SK-N-SH (cell line): ENCODE results near the gene COL26A1. TPM values are rescaled to one million over a fixed set of nuclear protein-coding genes. Genes with fewer than 3 reads are reported as not detected.
A peak's percentile ranks its signal among the peaks of the same experiment; 100 is the strongest.

ENCODE experiments used
- CTCF ChIA-PET: fragments of 300-600, 350-600 bp; formaldehyde crosslinking; extraction: SDS; loops from one replicate; lab custom pipeline; 2021; lab: Yijun Ruan, JAX
- POLR2A ChIA-PET: fragments of 350-600 bp; sonication (Branson Sonifier 250); formaldehyde crosslinking; extraction: SDS; loops from one replicate; lab custom pipeline; 2020; ENCODE audit warnings: antibody characterized with exemption, inconsistent platforms; lab: Yijun Ruan, JAX
- DNase-seq: peaks from one replicate; pipeline ENCODE4 v3.0.0; 2012
- H2AFZ ChIP-seq: fragments of 200-600 bp; sonication (generic); 2 replicates; pipeline ENCODE4 v1.8.1; 2016; ENCODE audit warnings: antibody characterized with exemption, mild to moderate bottlenecking, low read depth
- H3F3A ChIP-seq: fragments of 200-600 bp; sonication (generic); replicated peaks from 2 replicates; pipeline ENCODE3; 2016; ENCODE audit warnings: antibody characterized with exemption, mild to moderate bottlenecking; ENCODE audit not compliant: insufficient read depth
- H3K27ac ChIP-seq, 2 experiments: fragments of 200-500 bp in 1 of 2; fragments of 200-600 bp in 1 of 2; sonication (Bioruptor generic) in 1 of 2; sonication (generic), shearing (Covaris generic) in 1 of 2; 2 replicates each; pipeline versions ENCODE4 v1.5.1 to v1.6.1; 2014 to 2016; ENCODE audit warnings: low read depth in 2 of 2, inconsistent platforms in 1 of 2, low read length in 1 of 2, mild to moderate bottlenecking in 1 of 2, mixed read lengths in 1 of 2
- H3K27me3 ChIP-seq: fragments of 200-600 bp; sonication (generic), shearing (Covaris generic); 2 replicates; pipeline ENCODE4 v1.6.1; 2016; ENCODE audit warnings: mixed run types; ENCODE audit not compliant: insufficient read depth
- H3K36me3 ChIP-seq, 2 experiments: fragments of 200-500 bp in 1 of 2; fragments of 200-600 bp in 1 of 2; sonication (Bioruptor generic) in 1 of 2; sonication (generic) in 1 of 2; replicated peaks in 1 of 2; 2 replicates each; pipeline versions ENCODE3 to v1.5.1; 2014 to 2016; ENCODE audit warnings: low read length in 1 of 2, mild to moderate bottlenecking in 1 of 2; ENCODE audit not compliant: insufficient read depth in 2 of 2, control insufficient read depth in 1 of 2
- H3K4me1 ChIP-seq, 2 experiments: fragments of 200-500 bp in 1 of 2; fragments of 200-600 bp in 1 of 2; sonication (Bioruptor generic) in 1 of 2; sonication (generic), shearing (Covaris generic) in 1 of 2; 2 replicates each; pipeline versions ENCODE4 v1.5.1 to v1.6.1; 2014 to 2016; ENCODE audit warnings: low read depth in 1 of 2, low read length in 1 of 2, mixed run types in 1 of 2; ENCODE audit not compliant: insufficient read depth in 2 of 2, control insufficient read depth in 1 of 2
- H3K4me2 ChIP-seq: fragments of 200-600 bp; sonication (generic), shearing (Covaris generic); 2 replicates; pipeline ENCODE4 v1.6.1; 2017; ENCODE audit warnings: mixed run types
- H3K4me3 ChIP-seq, 2 experiments: fragments of 200-500 bp in 1 of 2; fragments of 200-600 bp in 1 of 2; sonication (Bioruptor generic) in 1 of 2; sonication (generic), shearing (Covaris generic) in 1 of 2; 2 replicates each; pipeline versions ENCODE4 v1.5.1 to v1.8.1; 2014 to 2016; ENCODE audit warnings: low read depth in 2 of 2, inconsistent platforms in 1 of 2, low read length in 1 of 2, mild to moderate bottlenecking in 1 of 2, mixed read lengths in 1 of 2, moderate library complexity in 1 of 2
- H3K79me2 ChIP-seq: fragments of 200-600 bp; sonication (generic); 2 replicates; pipeline ENCODE4 v1.8.1; 2017; ENCODE audit warnings: mild to moderate bottlenecking; ENCODE audit not compliant: insufficient read depth
- H3K9ac ChIP-seq: fragments of 200-600 bp; sonication (generic); 2 replicates; pipeline ENCODE4 v1.6.1; 2017; ENCODE audit warnings: mixed run types
- H3K9me2 ChIP-seq: fragments of 200-600 bp; sonication (generic); 2 replicates; pipeline ENCODE4 v1.6.1; 2017; ENCODE audit warnings: mixed run types
- H3K9me3 ChIP-seq: fragments of 200-600 bp; sonication (generic); 2 replicates; pipeline ENCODE4 v1.6.1; 2017; ENCODE audit warnings: mixed run types, mild to moderate bottlenecking, moderate library complexity
- H4K20me1 ChIP-seq: fragments of 200-600 bp; sonication (generic); 2 replicates; pipeline ENCODE4 v1.6.1; 2017; ENCODE audit warnings: mild to moderate bottlenecking, mixed run types; ENCODE audit not compliant: insufficient read depth
- CHD2 ChIP-seq: fragments of 150-350 bp; IDR thresholded peaks from 2 replicates; pipeline ENCODE4 v1.6.1; 2018; ENCODE audit warnings: low read length; ENCODE audit not compliant: partially characterized antibody
- CTCF ChIP-seq: fragments of 200-600 bp; sonication (generic); IDR thresholded peaks from 2 replicates; pipeline ENCODE4 v1.6.1; 2017; ENCODE audit warnings: antibody characterized with exemption, mild to moderate bottlenecking, moderate library complexity
- EP300 ChIP-seq, 2 experiments: IDR thresholded peaks; 2 replicates each; pipeline versions ENCODE4 v1.4.0 to v1.6.1; 2012; ENCODE audit warnings: borderline replicate concordance in 1 of 2, low read depth in 1 of 2, low read length in 1 of 2
- EZH2phosphoT487 ChIP-seq: fragments of 200-600 bp; sonication (generic); IDR thresholded peaks from 2 replicates; pipeline ENCODE4 v1.6.1; 2017; ENCODE audit warnings: low read depth, mixed run types, mild to moderate bottlenecking, antibody characterized with exemption, moderate library complexity, borderline replicate concordance
- FOXM1 ChIP-seq: IDR thresholded peaks from 2 replicates; pipeline ENCODE4 v1.4.0; 2012; ENCODE audit warnings: low read depth, mild to moderate bottlenecking
- GABPA ChIP-seq: IDR thresholded peaks from 2 replicates; pipeline ENCODE4 v1.4.0; 2012; ENCODE audit warnings: low read depth, mild to moderate bottlenecking
- GATA2 ChIP-seq: sonication (generic); formaldehyde crosslinking; IDR thresholded peaks from 2 replicates; pipeline ENCODE4 v1.5.0; 2020; ENCODE audit warnings: mild to moderate bottlenecking, missing genetic modification reagents
- MXI1 ChIP-seq: IDR thresholded peaks from 2 replicates; pipeline ENCODE4 v1.6.1; 2012; ENCODE audit warnings: mild to moderate bottlenecking, low read depth, low read length, improper control_type of control experiment
- NFIC ChIP-seq: IDR thresholded peaks from 2 replicates; pipeline ENCODE4 v1.4.0; 2012; ENCODE audit warnings: borderline replicate concordance
- RAD21 ChIP-seq: IDR thresholded peaks from 2 replicates; pipeline ENCODE4 v1.6.1; 2012; ENCODE audit warnings: mild to moderate bottlenecking, low read length
- RCOR1 ChIP-seq: fragments of 150-350 bp; IDR thresholded peaks from 2 replicates; pipeline ENCODE4 v1.6.1; 2017; ENCODE audit warnings: antibody characterized with exemption, low read length
- SMC3 ChIP-seq: IDR thresholded peaks from 2 replicates; pipeline ENCODE4 v1.6.1; 2012; ENCODE audit warnings: low read depth, low read length, improper control_type of control experiment
- TAF1 ChIP-seq: IDR thresholded peaks from 2 replicates; pipeline ENCODE4 v1.6.1; 2012; ENCODE audit warnings: low read depth, mild to moderate bottlenecking, low read length, moderate library complexity, borderline replicate concordance
- TEAD4 ChIP-seq: IDR thresholded peaks from 2 replicates; pipeline ENCODE4 v1.4.0; 2012; ENCODE audit warnings: mild to moderate bottlenecking, borderline replicate concordance; ENCODE audit not compliant: insufficient read depth
- YY1 ChIP-seq: IDR thresholded peaks from 2 replicates; pipeline ENCODE4 v1.4.0; 2012; ENCODE audit warnings: low read depth, mild to moderate bottlenecking
- WGBS: methylation state at CpG from one replicate; pipeline ENCODE4 v1.1.6; 2017; ENCODE audit warnings: low lambda C conversion rate; 5-methylcytosine and 5-hydroxymethylcytosine counted together
- polyA plus RNA-seq, 3 experiments: library from polyadenylated mRNA; depleted of rRNA; stranded (reverse); fragments of >200 nt; gene quantifications; 2 replicates each; pipeline ENCODE4 v1.2.3, GENCODE V29; 2012
- TF ChIP-seq, protein P1 (sequence below): IDR thresholded peaks from 2 replicates; pipeline ENCODE4 v1.4.0; 2012; ENCODE audit warnings: low read depth, borderline replicate concordance
- TF ChIP-seq, protein P2 (sequence below): IDR thresholded peaks from 2 replicates; pipeline ENCODE4 v1.4.0; 2012; ENCODE audit warnings: low read depth
- TF ChIP-seq, protein P3 (sequence below): IDR thresholded peaks from 2 replicates; pipeline ENCODE4 v1.4.0; 2012; ENCODE audit warnings: low read depth, borderline replicate concordance

Gene COL26A1
- polyA plus RNA-seq, 1 of the 3 experiments (the other 2 are of a cell fraction): 0.05 TPM

DNA sequence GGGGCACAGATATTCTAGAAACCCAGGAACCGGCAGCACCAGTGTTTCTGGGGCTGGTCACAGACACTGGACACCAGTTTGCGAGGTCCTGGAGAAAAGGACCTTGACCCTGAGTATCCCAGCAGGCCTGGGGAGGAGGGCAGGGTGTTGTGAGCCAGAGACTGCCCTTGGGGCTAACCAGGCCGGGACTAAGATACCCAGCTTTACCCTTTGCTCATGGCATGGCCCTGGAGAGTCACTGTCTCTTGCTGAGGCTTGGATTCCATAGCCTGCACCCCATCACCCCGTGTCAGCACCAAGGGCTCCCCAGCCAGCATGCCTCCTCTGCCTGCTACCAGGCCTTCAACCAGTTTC lies 124.4 kb downstream of the COL26A1 start:
- CTCF ChIA-PET: interaction anchor here (1.0 to 3.1 kb wide), 7 partner anchors 19 to 204 kb away, joined by 3 to 14 read pairs (median 4); no protein-coding TSS in a partner anchor

DNA sequence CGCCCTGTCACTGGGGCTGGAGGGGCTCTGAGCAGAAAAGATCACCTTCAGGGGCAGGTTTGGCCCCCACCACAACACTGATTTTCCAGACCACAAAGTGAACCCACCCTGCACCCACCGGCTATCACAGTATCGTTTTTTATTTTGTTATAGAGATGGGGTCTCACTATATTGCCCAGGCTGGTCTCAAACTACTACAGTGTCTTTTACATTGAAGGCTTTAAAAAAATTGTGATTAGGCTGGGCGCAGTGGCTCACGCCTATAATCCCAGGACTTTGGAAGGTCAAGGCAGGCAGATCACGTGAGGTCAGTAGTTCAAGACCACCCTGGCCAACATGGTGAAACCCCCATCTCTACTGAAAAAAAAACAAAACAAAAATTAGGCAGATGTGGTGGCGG lies 125.1 kb downstream of the COL26A1 start:
- no peak for DNase-seq
- peaks cover 3 to 28% of the 10 kb centered on the region in 2 experiments; a peak in 1 of 4 replicates for H3K4me1 ChIP-seq
- H3K79me2 ChIP-seq: no peaks in the 10 kb centered on the region
- H4K20me1 ChIP-seq: no peaks in the 10 kb centered on the region
- TF ChIP-seq, protein P1, sequence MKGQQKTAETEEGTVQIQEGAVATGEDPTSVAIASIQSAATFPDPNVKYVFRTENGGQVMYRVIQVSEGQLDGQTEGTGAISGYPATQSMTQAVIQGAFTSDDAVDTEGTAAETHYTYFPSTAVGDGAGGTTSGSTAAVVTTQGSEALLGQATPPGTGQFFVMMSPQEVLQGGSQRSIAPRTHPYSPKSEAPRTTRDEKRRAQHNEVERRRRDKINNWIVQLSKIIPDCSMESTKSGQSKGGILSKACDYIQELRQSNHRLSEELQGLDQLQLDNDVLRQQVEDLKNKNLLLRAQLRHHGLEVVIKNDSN: no peak
- TF ChIP-seq TEAD4: no peak
- no peak for TF ChIP-seq RCOR1
- no peak for TF ChIP-seq GABPA
- no peak for TF ChIP-seq EP300 (IDR thresholded peaks at IDR 0.05; ENCODE audit: borderline replicate concordance in 1 of 2, low read depth in 1 of 2, low read length in 1 of 2)
- no peak for TF ChIP-seq YY1
- TF ChIP-seq EZH2phosphoT487: no peak
- TF ChIP-seq CTCF: no peak
- TF ChIP-seq RAD21: no peak
- TF ChIP-seq MXI1: no peak
- no peak for TF ChIP-seq SMC3
- no peak for TF ChIP-seq FOXM1
- no peak for TF ChIP-seq TAF1
- TF ChIP-seq, protein P2, sequence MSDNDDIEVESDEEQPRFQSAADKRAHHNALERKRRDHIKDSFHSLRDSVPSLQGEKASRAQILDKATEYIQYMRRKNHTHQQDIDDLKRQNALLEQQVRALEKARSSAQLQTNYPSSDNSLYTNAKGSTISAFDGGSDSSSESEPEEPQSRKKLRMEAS: no peak
- no peak for TF ChIP-seq GATA2 (CRISPR knock-in tag)
- TF ChIP-seq, protein P3, sequence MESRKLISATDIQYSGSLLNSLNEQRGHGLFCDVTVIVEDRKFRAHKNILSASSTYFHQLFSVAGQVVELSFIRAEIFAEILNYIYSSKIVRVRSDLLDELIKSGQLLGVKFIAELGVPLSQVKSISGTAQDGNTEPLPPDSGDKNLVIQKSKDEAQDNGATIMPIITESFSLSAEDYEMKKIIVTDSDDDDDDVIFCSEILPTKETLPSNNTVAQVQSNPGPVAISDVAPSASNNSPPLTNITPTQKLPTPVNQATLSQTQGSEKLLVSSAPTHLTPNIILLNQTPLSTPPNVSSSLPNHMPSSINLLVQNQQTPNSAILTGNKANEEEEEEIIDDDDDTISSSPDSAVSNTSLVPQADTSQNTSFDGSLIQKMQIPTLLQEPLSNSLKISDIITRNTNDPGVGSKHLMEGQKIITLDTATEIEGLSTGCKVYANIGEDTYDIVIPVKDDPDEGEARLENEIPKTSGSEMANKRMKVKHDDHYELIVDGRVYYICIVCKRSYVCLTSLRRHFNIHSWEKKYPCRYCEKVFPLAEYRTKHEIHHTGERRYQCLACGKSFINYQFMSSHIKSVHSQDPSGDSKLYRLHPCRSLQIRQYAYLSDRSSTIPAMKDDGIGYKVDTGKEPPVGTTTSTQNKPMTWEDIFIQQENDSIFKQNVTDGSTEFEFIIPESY: no peak
- TF ChIP-seq CHD2: no peak
- no peak overlapping the region for H2AFZ ChIP-seq
- H3K36me3 ChIP-seq: no peaks in the 10 kb centered on the region
- H3K9me3 ChIP-seq: no peaks in the 10 kb centered on the region
- no peak overlapping the region for H3K9ac ChIP-seq
- no peak overlapping the region for H3K4me2 ChIP-seq
- no peaks in the 10 kb centered on the region for H3K27me3 ChIP-seq
- WGBS: 85% methylated on average over 7 of the region's 7 CpGs
- H3K4me3 ChIP-seq: no peak overlapping the region
- no peaks in the 10 kb centered on the region for H3F3A ChIP-seq
- H3K9me2 ChIP-seq: no peaks in the 10 kb centered on the region
- H3K27ac ChIP-seq: peak overlapping the region in 1 of 2 experiments; percentile 77; a peak in 1 of 4 replicates
- CTCF ChIA-PET: interaction anchor here (1.0 to 3.1 kb wide), 4 partner anchors 14 to 205 kb away, joined by 3 to 14 read pairs (median 4); no protein-coding TSS in a partner anchor
- POLR2A ChIA-PET: no interaction called here

More for the DNA sequence above, 124.4 kb downstream of the COL26A1 start:
- Histone ChIP-seq H3K9me3 (no peaks in the 10 kb centered on the region), H3K79me2 (no peaks in the 10 kb centered on the region), H3F3A (no peaks in the 10 kb centered on the region), H3K4me2 (no peak overlapping the region), H4K20me1 (no peaks in the 10 kb centered on the region), H3K4me1 (peaks cover 3 to 28% of the 10 kb centered on the region in 2 experiments; a peak in 1 of 4 replicates), H3K36me3 (no peaks in the 10 kb centered on the region), H3K9me2 (no peaks in the 10 kb centered on the region), H3K4me3 (no peak overlapping the region), H3K27me3 (no peaks in the 10 kb centered on the region), H3K27ac (peak overlapping the region in 1 of 2 experiments; percentile 77; a peak in 2 of 4 replicates), H3K9ac (no peak overlapping the region), H2AFZ (no peak overlapping the region)
- TF ChIP-seq, protein P3: no peak
- TF ChIP-seq NFIC (no peak), RAD21 (no peak), TAF1 (no peak)
- POLR2A ChIA-PET: no interaction called here
- no peak for DNase-seq
- 51% methylated on average over 4 of the region's 4 CpGs for WGBS
